ENCODE measurements around the gene SORBS1. TPM values are rescaled to one million over a fixed set of nuclear protein-coding genes. Genes with fewer than 3 reads are reported as not detected.
A peak's percentile ranks its signal among the peaks of the same experiment; 100 is the strongest.

SORBS1 gene
- total RNA-seq, 1 experiment from 2014 or later = 4.1 TPM

DNA sequence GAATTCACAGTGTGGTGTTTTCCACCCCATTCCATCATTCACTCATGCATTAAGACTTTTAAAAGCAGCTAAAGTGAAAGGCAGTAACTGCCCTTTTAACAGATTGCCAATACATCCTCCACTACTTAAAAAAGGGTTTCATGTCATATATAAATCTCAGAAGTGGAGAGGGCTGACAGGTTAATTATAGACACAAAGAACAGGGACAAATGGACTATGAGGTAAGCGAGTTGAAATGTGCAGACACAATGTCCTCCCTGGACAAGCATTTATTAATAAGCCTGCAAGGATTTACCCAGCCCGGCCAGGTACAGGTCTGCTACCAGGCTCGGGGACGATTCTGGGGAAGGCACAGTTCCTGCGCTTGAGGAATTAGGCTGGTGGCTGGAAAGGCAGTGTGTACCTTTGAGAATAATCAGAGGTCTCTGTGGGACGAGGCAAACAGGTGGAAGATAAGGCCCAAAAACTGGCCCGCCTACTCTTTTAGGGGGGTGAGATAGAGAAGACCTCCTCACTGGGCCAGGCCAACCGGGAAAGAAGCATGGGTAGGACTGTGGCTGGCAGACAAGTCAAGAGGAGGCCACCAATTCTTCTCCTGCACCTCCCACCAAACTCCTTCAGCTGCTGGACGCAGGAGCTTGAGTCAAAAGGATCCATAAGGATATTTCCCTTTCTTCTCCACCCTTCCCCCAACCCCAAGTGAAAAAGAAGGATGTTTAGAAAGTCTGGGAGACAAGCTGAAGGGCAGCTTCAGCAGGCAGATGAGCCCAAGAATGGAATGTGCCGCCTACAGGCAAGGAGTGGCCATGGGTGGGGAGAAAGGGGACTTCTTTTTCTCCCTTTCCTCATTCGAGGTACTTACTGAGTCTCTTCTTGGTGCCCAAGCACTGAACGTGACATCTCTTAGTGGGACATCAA is 271.9 kb downstream of the SORBS1 start:
- no peaks in the 10 kb centered on the region for H3K9me3 ChIP-seq (ENCODE audit: low read length)
- ChIA-PET CTCF (no interaction called here), POLR2A (ENCODE audit: unreplicated experiment) (interaction anchor here (0.6 kb wide), 1 partner anchor 44 kb away, joined by 3 read pairs; no protein-coding TSS in a partner anchor)
- peak overlapping the region; percentile 98 for H3K4me2 ChIP-seq (ENCODE audit: low read length)
- 0 out of 2 replicates have a peak overlapping the region, but pooled peaks have one; percentile 81 for H2AFZ ChIP-seq (ENCODE audit: low read length)
- H3K9ac ChIP-seq (ENCODE audit: low read length) = peak overlapping the region; percentile 91
- H3K79me2 ChIP-seq (ENCODE audit: low read length) = peaks cover 64% of the 10 kb centered on the region
- intact Hi-C loops (cut with micrococcal nuclease) = loop anchor here (2.0 to 5.0 kb wide), 5 partner anchors 16 to 74 kb away; no protein-coding TSS in a partner anchor
- no peaks in the 10 kb centered on the region for H3K27me3 ChIP-seq (ENCODE audit: low read length)
- H3F3A ChIP-seq (ENCODE audit: low read length, unreplicated experiment) = no peaks in the 10 kb centered on the region
- H3K4me3 ChIP-seq (ENCODE audit: low read length) = peak overlapping the region; percentile 95
- H4K20me1 ChIP-seq (ENCODE audit: low read length) = peaks cover 21% of the 10 kb centered on the region; the same call in 1 of the 2 replicates
- BruUV-seq (replicated peaks) = no TSS peak
- no peaks in the 10 kb centered on the region for H3K9me2 ChIP-seq (replicated peaks; ENCODE audit: low read length)
- peak; percentile 23 for ATAC-seq
- H3K4me1 ChIP-seq (ENCODE audit: insufficient read depth, low read length) = peaks cover 26% of the 10 kb centered on the region
- peak; percentile 71 for DNase-seq
- no peaks in the 10 kb centered on the region for H3K36me3 ChIP-seq (ENCODE audit: low read depth, low read length)
- H3K27ac ChIP-seq (ENCODE audit: low read length) = peak overlapping the region; percentile 29; the same call in 1 of the 2 replicates
- TF ChIP-seq EZH2 (IDR thresholded peaks at IDR 0.05; ENCODE audit: low read length, unreplicated experiment) (no peak), EZH2phosphoT487 (IDR thresholded peaks at IDR 0.05; ENCODE audit: borderline replicate concordance, low read length) (no peak)
- TF ChIP-seq, protein P1, sequence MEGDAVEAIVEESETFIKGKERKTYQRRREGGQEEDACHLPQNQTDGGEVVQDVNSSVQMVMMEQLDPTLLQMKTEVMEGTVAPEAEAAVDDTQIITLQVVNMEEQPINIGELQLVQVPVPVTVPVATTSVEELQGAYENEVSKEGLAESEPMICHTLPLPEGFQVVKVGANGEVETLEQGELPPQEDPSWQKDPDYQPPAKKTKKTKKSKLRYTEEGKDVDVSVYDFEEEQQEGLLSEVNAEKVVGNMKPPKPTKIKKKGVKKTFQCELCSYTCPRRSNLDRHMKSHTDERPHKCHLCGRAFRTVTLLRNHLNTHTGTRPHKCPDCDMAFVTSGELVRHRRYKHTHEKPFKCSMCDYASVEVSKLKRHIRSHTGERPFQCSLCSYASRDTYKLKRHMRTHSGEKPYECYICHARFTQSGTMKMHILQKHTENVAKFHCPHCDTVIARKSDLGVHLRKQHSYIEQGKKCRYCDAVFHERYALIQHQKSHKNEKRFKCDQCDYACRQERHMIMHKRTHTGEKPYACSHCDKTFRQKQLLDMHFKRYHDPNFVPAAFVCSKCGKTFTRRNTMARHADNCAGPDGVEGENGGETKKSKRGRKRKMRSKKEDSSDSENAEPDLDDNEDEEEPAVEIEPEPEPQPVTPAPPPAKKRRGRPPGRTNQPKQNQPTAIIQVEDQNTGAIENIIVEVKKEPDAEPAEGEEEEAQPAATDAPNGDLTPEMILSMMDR (conservative IDR thresholded peaks at IDR 0.05; ENCODE audit: low read depth, low read length) = peak; percentile 45

DNA sequence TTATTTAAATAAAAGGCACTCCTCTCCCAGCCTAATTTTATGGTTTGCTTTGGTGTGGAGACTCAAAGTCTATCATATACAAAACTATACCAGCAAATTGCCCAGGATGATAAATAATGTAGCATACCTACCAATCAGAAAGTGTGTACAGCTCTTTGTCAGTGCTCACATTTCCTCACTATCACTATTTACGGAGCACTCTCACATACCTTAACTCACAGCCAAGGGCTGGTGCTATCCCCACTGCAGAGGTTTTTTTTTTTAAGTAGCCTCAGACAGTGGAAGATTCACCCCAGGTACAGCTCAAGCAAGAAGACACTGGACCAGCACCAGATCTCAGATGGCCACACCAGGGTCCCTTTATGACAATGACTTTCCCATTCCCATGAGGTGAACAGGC is 272.9 kb downstream of the SORBS1 start:
- Histone ChIP-seq H3K27ac (ENCODE audit: low read length) (no peak overlapping the region), H3F3A (ENCODE audit: low read length, unreplicated experiment) (no peaks in the 10 kb centered on the region), H4K20me1 (ENCODE audit: low read length) (peaks cover 21% of the 10 kb centered on the region; the same call in 1 of the 2 replicates), H3K9me2 (replicated peaks; ENCODE audit: low read length) (no peaks in the 10 kb centered on the region), H3K79me2 (ENCODE audit: low read length) (peaks cover 74% of the 10 kb centered on the region), H3K4me3 (ENCODE audit: low read length) (peak overlapping the region; percentile 95), H2AFZ (ENCODE audit: low read length) (no peak overlapping the region), H3K27me3 (ENCODE audit: low read length) (no peaks in the 10 kb centered on the region), H3K36me3 (ENCODE audit: low read depth, low read length) (no peaks in the 10 kb centered on the region), H3K4me2 (ENCODE audit: low read length) (peak overlapping the region; percentile 98), H3K9me3 (ENCODE audit: low read length) (no peaks in the 10 kb centered on the region), H3K4me1 (ENCODE audit: insufficient read depth, low read length) (peaks cover 26% of the 10 kb centered on the region), H3K9ac (ENCODE audit: low read length) (no peak overlapping the region)
- ATAC-seq = peak; percentile 13
- no peak for DNase-seq
- BruUV-seq (replicated peaks) = no TSS peak
- intact Hi-C loops (cut with micrococcal nuclease) = loop anchor here (2.0 to 5.0 kb wide), 5 partner anchors 16 to 74 kb away; no protein-coding TSS in a partner anchor
- ChIA-PET CTCF (interaction anchor here (0.7 kb wide), 1 partner anchor 27 kb away, joined by 5 read pairs; no protein-coding TSS in a partner anchor), POLR2A (ENCODE audit: unreplicated experiment) (interaction anchor here (0.6 kb wide), 1 partner anchor 45 kb away, joined by 3 read pairs; no protein-coding TSS in a partner anchor)
- TF ChIP-seq EZH2phosphoT487 (IDR thresholded peaks at IDR 0.05; ENCODE audit: borderline replicate concordance, low read length) (no peak), EZH2 (IDR thresholded peaks at IDR 0.05; ENCODE audit: low read length, unreplicated experiment) (no peak)
- TF ChIP-seq, protein P1 (conservative IDR thresholded peaks at IDR 0.05; ENCODE audit: low read depth, low read length) = no peak
